ENCODE results near the gene DENND1B.

The DENND1B gene

DNA sequence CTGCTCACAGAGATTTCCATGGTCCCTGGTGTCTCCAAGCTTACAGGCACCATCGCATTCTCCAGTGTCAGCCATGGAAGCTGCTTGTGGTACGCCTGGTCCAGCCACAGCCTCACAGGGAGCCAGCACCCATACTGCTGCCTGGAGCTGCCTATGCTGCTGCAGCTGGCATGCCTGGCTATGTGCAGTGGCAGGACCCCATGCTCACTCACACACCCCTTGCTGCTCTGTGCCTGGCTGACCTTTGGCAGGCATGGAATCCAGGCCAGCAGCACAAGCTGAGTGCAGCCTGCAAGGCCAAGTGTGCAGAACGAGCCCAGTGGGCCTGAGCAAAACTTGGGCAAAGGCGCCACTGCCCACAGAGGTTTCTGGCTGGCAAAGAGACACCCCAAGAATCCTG is 26.4 kb upstream of the DENND1B start:
- TF ChIP-seq, protein P1, sequence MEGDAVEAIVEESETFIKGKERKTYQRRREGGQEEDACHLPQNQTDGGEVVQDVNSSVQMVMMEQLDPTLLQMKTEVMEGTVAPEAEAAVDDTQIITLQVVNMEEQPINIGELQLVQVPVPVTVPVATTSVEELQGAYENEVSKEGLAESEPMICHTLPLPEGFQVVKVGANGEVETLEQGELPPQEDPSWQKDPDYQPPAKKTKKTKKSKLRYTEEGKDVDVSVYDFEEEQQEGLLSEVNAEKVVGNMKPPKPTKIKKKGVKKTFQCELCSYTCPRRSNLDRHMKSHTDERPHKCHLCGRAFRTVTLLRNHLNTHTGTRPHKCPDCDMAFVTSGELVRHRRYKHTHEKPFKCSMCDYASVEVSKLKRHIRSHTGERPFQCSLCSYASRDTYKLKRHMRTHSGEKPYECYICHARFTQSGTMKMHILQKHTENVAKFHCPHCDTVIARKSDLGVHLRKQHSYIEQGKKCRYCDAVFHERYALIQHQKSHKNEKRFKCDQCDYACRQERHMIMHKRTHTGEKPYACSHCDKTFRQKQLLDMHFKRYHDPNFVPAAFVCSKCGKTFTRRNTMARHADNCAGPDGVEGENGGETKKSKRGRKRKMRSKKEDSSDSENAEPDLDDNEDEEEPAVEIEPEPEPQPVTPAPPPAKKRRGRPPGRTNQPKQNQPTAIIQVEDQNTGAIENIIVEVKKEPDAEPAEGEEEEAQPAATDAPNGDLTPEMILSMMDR (conservative IDR thresholded peaks at IDR 0.05; ENCODE audit: low read length), result no peak
- no peak for TF ChIP-seq EZH2phosphoT487 (IDR thresholded peaks at IDR 0.05; ENCODE audit: borderline replicate concordance)

DNA sequence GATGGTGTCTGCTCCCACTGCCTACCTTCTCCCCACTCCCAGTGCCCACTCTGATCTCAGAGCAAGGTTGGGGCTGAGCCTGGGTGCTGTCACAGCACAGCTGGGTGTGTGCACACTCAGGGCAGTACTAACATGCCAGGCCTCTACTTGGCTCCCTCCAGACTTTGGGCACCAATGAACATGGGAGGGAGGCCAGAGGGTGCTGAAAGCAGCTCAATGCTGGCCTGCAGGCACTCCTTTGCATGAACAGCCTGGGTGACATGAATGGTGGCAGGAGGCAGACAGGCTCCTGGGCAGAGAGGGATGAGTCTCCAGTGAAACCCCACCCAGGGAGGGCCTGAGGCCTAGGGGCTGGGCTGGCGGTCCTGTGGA is 25.8 kb upstream of the DENND1B start:
- TF ChIP-seq EZH2phosphoT487 (IDR thresholded peaks at IDR 0.05; ENCODE audit: borderline replicate concordance), result no peak
- TF ChIP-seq, protein P1 (conservative IDR thresholded peaks at IDR 0.05; ENCODE audit: low read length), result no peak
- Histone ChIP-seq H3K79me2 (ENCODE audit: insufficient read depth, low read length) (no peaks in the 10 kb centered on the region), H2AFZ (ENCODE audit: low read length) (no peak overlapping the region), H4K20me1 (ENCODE audit: insufficient read depth, low read length, poor library complexity, severe bottlenecking) (no peaks in the 10 kb centered on the region), H3F3A (ENCODE audit: low read depth) (no peaks in the 10 kb centered on the region), H3K36me3 (ENCODE audit: insufficient read depth, low read length) (no peaks in the 10 kb centered on the region), H3K9ac (ENCODE audit: low read depth, low read length, poor library complexity, severe bottlenecking) (no peak overlapping the region), H3K9me3 (ENCODE audit: insufficient read depth, low read depth, low read length) (peaks cover 34% of the 10 kb centered on the region), H3K4me1 (ENCODE audit: insufficient read depth, low read length, poor library complexity, severe bottlenecking) (no peaks in the 10 kb centered on the region), H3K27me3 (ENCODE audit: insufficient read depth, low read length, poor library complexity, severe bottlenecking) (no peaks in the 10 kb centered on the region), H3K4me3 (ENCODE audit: low read length, poor library complexity, severe bottlenecking) (no peak overlapping the region), H3K9me2 (replicated peaks; ENCODE audit: low read depth, low read length) (no peaks in the 10 kb centered on the region), H3K4me2 (ENCODE audit: low read depth, low read length, poor library complexity, severe bottlenecking) (no peak overlapping the region)

More for the DNA sequence above, 26.4 kb upstream of the DENND1B start:
- Histone ChIP-seq H3K4me2 (ENCODE audit: low read depth, low read length, poor library complexity, severe bottlenecking) (no peak overlapping the region), H3F3A (ENCODE audit: low read depth) (peaks cover 4% of the 10 kb centered on the region; the same call in 1 of the 2 replicates), H3K9ac (ENCODE audit: low read depth, low read length, poor library complexity, severe bottlenecking) (no peak overlapping the region), H3K27me3 (ENCODE audit: insufficient read depth, low read length, poor library complexity, severe bottlenecking) (no peaks in the 10 kb centered on the region), H3K9me2 (replicated peaks; ENCODE audit: low read depth, low read length) (no peaks in the 10 kb centered on the region), H4K20me1 (ENCODE audit: insufficient read depth, low read length, poor library complexity, severe bottlenecking) (no peaks in the 10 kb centered on the region), H3K4me3 (ENCODE audit: low read length, poor library complexity, severe bottlenecking) (no peak overlapping the region), H3K4me1 (ENCODE audit: insufficient read depth, low read length, poor library complexity, severe bottlenecking) (peaks cover 3% of the 10 kb centered on the region), H2AFZ (ENCODE audit: low read length) (no peak overlapping the region), H3K9me3 (ENCODE audit: insufficient read depth, low read depth, low read length) (peaks cover 28% of the 10 kb centered on the region), H3K36me3 (ENCODE audit: insufficient read depth, low read length) (no peaks in the 10 kb centered on the region), H3K79me2 (ENCODE audit: insufficient read depth, low read length) (no peaks in the 10 kb centered on the region)

DNA sequence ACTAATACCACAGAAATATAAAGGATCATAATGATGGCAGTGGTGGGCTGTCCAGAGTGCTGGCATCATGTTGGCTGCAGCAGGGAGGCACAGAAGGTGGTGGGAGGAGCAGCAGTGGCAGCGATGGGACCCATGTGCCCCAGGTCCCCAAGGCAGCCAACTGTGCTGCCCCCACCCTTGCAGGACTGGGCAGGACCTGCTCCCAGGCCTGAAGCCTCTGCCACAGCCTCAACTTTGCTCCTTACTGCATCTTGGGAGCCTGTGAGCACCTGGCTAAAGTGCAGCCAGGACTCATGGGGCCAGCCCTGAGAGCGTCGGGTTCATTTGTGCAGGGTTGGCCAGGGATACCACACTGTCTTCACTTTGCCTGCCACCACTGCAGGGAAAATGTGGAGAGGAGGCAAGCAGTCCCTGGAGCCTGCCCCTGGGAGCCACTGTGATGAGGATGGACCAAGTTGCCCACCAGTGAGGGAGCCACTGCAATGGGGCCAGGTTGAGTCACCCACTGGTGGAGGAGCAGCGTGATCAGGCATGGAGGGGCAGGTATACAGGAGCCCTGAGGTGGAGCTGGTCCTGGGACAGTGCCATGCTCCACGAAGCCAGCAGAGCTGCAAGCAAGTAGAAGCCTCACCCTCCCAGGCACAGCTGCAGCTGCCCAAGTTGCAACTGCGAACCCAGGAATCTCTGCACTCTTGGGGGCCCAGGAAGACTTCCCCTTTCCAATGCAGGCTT is 25.3 kb upstream of the DENND1B start:
- TF ChIP-seq, protein P1 (conservative IDR thresholded peaks at IDR 0.05; ENCODE audit: low read length), result no peak
- no peak for TF ChIP-seq EZH2phosphoT487 (IDR thresholded peaks at IDR 0.05; ENCODE audit: borderline replicate concordance)
- Histone ChIP-seq H3K79me2 (ENCODE audit: insufficient read depth, low read length) (no peaks in the 10 kb centered on the region), H3K4me2 (ENCODE audit: low read depth, low read length, poor library complexity, severe bottlenecking) (no peak overlapping the region), H3K4me1 (ENCODE audit: insufficient read depth, low read length, poor library complexity, severe bottlenecking) (no peaks in the 10 kb centered on the region), H3K9ac (ENCODE audit: low read depth, low read length, poor library complexity, severe bottlenecking) (no peak overlapping the region), H2AFZ (ENCODE audit: low read length) (no peak overlapping the region), H4K20me1 (ENCODE audit: insufficient read depth, low read length, poor library complexity, severe bottlenecking) (no peaks in the 10 kb centered on the region), H3F3A (ENCODE audit: low read depth) (no peaks in the 10 kb centered on the region; the same call in 1 of the 2 replicates), H3K9me2 (replicated peaks; ENCODE audit: low read depth, low read length) (no peaks in the 10 kb centered on the region), H3K9me3 (ENCODE audit: insufficient read depth, low read depth, low read length) (peaks cover 36% of the 10 kb centered on the region), H3K27me3 (ENCODE audit: insufficient read depth, low read length, poor library complexity, severe bottlenecking) (no peaks in the 10 kb centered on the region), H3K4me3 (ENCODE audit: low read length, poor library complexity, severe bottlenecking) (no peak overlapping the region), H3K36me3 (ENCODE audit: insufficient read depth, low read length) (no peaks in the 10 kb centered on the region)
